Naive thymus-derived CD4-positive, alpha-beta T cell (primary cell): Measurements from ENCODE around the gene LRRC53. TPM values are rescaled to one million over a fixed set of nuclear protein-coding genes. Genes with fewer than 3 reads are reported as not detected.

Experiments used
- ATAC-seq: fragments of 150-1000 bp; cut with Tn5 transposase; 2 replicates; pipeline ENCODE4 v1.10.0; 2021; ENCODE audit warnings: mild to moderate bottlenecking, moderate library complexity
- CTCF ChIA-PET: fragments of 350-600 bp; sonication (Branson Sonifier 250); formaldehyde crosslinking; loops from one replicate; lab custom pipeline; 2021; ENCODE audit warnings: antibody characterized with exemption; lab: Charles Lee
- POLR2A ChIA-PET: fragments of 350-600 bp; sonication (Branson Sonifier 250); formaldehyde crosslinking; loops from one replicate; lab custom pipeline; 2021; ENCODE audit warnings: antibody characterized with exemption, inconsistent platforms; lab: Charles Lee
- DNase-seq, 9 donors: peaks; one replicate each; pipeline versions ENCODE4 v3.0.0 to v3.0.0-alpha.2; 2020 to 2022; ENCODE audit warnings: mixed read lengths in 1 of 9
- H3K27ac ChIP-seq: one replicate; pipeline ENCODE4 v1.7.0; 2013; ENCODE audit warnings: mild to moderate bottlenecking, low read depth, low read length, moderate library complexity
- H3K27me3 ChIP-seq, 2 donors: one replicate each; pipeline ENCODE4 v1.7.0; 2013; ENCODE audit warnings: low read length in 2 of 2, mild to moderate bottlenecking in 2 of 2, moderate library complexity in 2 of 2; ENCODE audit not compliant: control insufficient read depth in 2 of 2, insufficient read depth in 2 of 2
- H3K36me3 ChIP-seq, 3 experiments: 1 replicate in 2 of 3; 2 replicates in 1 of 3; pipeline ENCODE4 v1.7.0; 2013; ENCODE audit warnings: low read length in 3 of 3, mild to moderate bottlenecking in 3 of 3, moderate library complexity in 1 of 3; ENCODE audit not compliant: insufficient read depth in 3 of 3, control insufficient read depth in 2 of 3
- H3K4me1 ChIP-seq, 2 donors: one replicate each; pipeline ENCODE4 v1.7.0; 2013; ENCODE audit warnings: low read length in 2 of 2, mild to moderate bottlenecking in 2 of 2, moderate library complexity in 1 of 2; ENCODE audit not compliant: control insufficient read depth in 2 of 2, insufficient read depth in 2 of 2
- H3K4me3 ChIP-seq: 2 replicates; pipeline ENCODE4 v1.7.0; 2013; ENCODE audit warnings: mild to moderate bottlenecking, low read length
- H3K9me3 ChIP-seq, 3 experiments: 1 replicate in 2 of 3; 2 replicates in 1 of 3; pipeline ENCODE4 v1.7.0; 2013; ENCODE audit warnings: low read length in 3 of 3; ENCODE audit not compliant: control insufficient read depth in 2 of 3
- H3K27ac Mint-ChIP-seq, 9 donors: one replicate each; pipeline ENCODE4 v1.8.0; 2020 to 2022; ENCODE audit warnings: mixed read lengths in 9 of 9, mild to moderate bottlenecking in 8 of 9, moderate library complexity in 5 of 9, inconsistent platforms in 2 of 9
- H3K27me3 Mint-ChIP-seq, 5 donors: one replicate each; pipeline ENCODE4 v1.8.0; 2021 to 2022; ENCODE audit warnings: mixed read lengths in 5 of 5, mild to moderate bottlenecking in 1 of 5
- H3K36me3 Mint-ChIP-seq, 5 donors: one replicate each; pipeline ENCODE4 v1.8.0; 2020 to 2022; ENCODE audit warnings: mixed read lengths in 5 of 5, mild to moderate bottlenecking in 3 of 5, inconsistent platforms in 1 of 5
- H3K4me1 Mint-ChIP-seq, 7 donors: one replicate each; pipeline ENCODE4 v1.8.0; 2020 to 2022; ENCODE audit warnings: mixed read lengths in 7 of 7, mild to moderate bottlenecking in 3 of 7, inconsistent platforms in 1 of 7
- H3K4me3 Mint-ChIP-seq, 10 donors: one replicate each; pipeline ENCODE4 v1.8.0; 2020 to 2022; ENCODE audit warnings: mild to moderate bottlenecking in 10 of 10, mixed read lengths in 10 of 10, moderate library complexity in 6 of 10, inconsistent platforms in 2 of 10
- H3K9me3 Mint-ChIP-seq, 11 donors: one replicate each; pipeline ENCODE4 v1.8.0; 2020 to 2022; ENCODE audit warnings: mixed read lengths in 11 of 11, mild to moderate bottlenecking in 4 of 11, inconsistent platforms in 1 of 11, moderate library complexity in 1 of 11
- intact Hi-C, 2 donors: fragments of 100-400 bp; cut with micrococcal nuclease; formaldehyde crosslinking; loops; one replicate each; pipeline ENCODE4 v1.15.1; 2023
- polyA plus RNA-seq, 2 donors: library from polyadenylated mRNA; unstranded; fragments of 300-500 nt; fragmentation: Illumina TruSeq; gene quantifications; one replicate each; pipeline ENCODE4 v1.2.3, GENCODE V29; 2021
- total RNA-seq, 6 experiments: library from RNA in 5 of 6; stranded (reverse) in 5 of 6; gene quantifications; 1 replicate in 5 of 6; 2 replicates in 1 of 6; pipeline ENCODE4 v1.2.3 and lab custom pipeline; 2021 to 2026

The LRRC53 gene
- total and polyA plus RNA-seq, 7 experiments from 2014 or later = not detected

GRCh38 chr1:74502432-74502831 is 10.0 kb downstream of the LRRC53 start:
- Mint-ChIP-seq H3K4me1 (peaks cover 0 to 4% (median 0%) of the 10 kb centered on the region in 7 donors), H3K36me3 (no peaks in the 10 kb centered on the region), H3K9me3 (peaks cover 0 to under 1% (median 0%) of the 10 kb centered on the region in 11 donors), H3K27me3 (peaks cover 0 to 4% (median 0%) of the 10 kb centered on the region in 5 donors), H3K27ac (no peak overlapping the region), H3K4me3 (no peak overlapping the region)
- CTCF ChIA-PET = no interaction called here
- H3K27me3 ChIP-seq = no peaks in the 10 kb centered on the region
- DNase-seq (no peak), ATAC-seq (no peak)
- no peaks in the 10 kb centered on the region for H3K9me3 ChIP-seq
- POLR2A ChIA-PET = no interaction called here
- intact Hi-C loops = no loop called here
- H3K4me3 ChIP-seq = no peak overlapping the region
- no peaks in the 10 kb centered on the region for H3K4me1 ChIP-seq
- H3K27ac ChIP-seq = no peak overlapping the region
- no peaks in the 10 kb centered on the region for H3K36me3 ChIP-seq

GRCh38 chr1:74498901-74499300 is 13.5 kb downstream of the LRRC53 start:
- ChIA-PET CTCF (no interaction called here), POLR2A (no interaction called here)
- H3K4me3 ChIP-seq = no peak overlapping the region
- H3K27me3 ChIP-seq = no peaks in the 10 kb centered on the region
- no peak overlapping the region for H3K4me3 Mint-ChIP-seq
- H3K9me3 ChIP-seq = no peaks in the 10 kb centered on the region
- no peaks in the 10 kb centered on the region for H3K4me1 Mint-ChIP-seq
- H3K9me3 Mint-ChIP-seq = peaks cover 0 to 4% (median 0%) of the 10 kb centered on the region in 11 donors
- H3K4me1 ChIP-seq = no peaks in the 10 kb centered on the region
- intact Hi-C loops = no loop called here
- ATAC-seq = no peak
- no peak for DNase-seq
- peaks cover 0 to 4% (median 0%) of the 10 kb centered on the region in 5 donors for H3K27me3 Mint-ChIP-seq
- no peak overlapping the region for H3K27ac Mint-ChIP-seq
- no peaks in the 10 kb centered on the region for H3K36me3 Mint-ChIP-seq
- no peak overlapping the region for H3K27ac ChIP-seq
- H3K36me3 ChIP-seq = no peaks in the 10 kb centered on the region

DNA sequence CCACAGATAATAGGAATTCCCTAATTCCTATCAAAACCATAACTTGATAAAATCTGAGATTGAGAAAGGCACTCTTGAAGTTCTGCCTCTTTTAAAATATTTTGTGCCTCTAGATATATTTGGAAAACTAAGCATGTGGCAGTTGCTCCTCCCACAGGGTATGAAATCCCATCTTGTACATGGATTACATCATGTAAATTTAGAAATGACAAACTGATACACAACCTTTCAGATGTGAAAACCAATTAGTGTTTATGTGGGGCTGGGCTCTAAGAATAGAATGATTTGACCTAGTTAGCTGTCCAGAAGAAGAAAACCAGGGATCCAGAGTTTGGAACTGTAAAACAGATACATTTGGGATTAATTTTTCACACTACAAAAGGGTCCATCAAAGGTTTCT is 15.7 kb downstream of the LRRC53 start:
- H3K36me3 ChIP-seq = no peaks in the 10 kb centered on the region
- ChIA-PET CTCF (no interaction called here), POLR2A (no interaction called here)
- Mint-ChIP-seq H3K9me3 (peaks cover 0 to 4% (median 0%) of the 10 kb centered on the region in 11 donors), H3K27ac (no peak overlapping the region), H3K27me3 (no peaks in the 10 kb centered on the region), H3K4me1 (no peaks in the 10 kb centered on the region), H3K4me3 (no peak overlapping the region), H3K36me3 (no peaks in the 10 kb centered on the region)
- H3K9me3 ChIP-seq = no peaks in the 10 kb centered on the region
- ATAC-seq (no peak), DNase-seq (no peak)
- no peaks in the 10 kb centered on the region for H3K4me1 ChIP-seq
- no peak overlapping the region for H3K27ac ChIP-seq
- H3K4me3 ChIP-seq = no peak overlapping the region
- intact Hi-C loops = no loop called here
- H3K27me3 ChIP-seq = no peaks in the 10 kb centered on the region

DNA sequence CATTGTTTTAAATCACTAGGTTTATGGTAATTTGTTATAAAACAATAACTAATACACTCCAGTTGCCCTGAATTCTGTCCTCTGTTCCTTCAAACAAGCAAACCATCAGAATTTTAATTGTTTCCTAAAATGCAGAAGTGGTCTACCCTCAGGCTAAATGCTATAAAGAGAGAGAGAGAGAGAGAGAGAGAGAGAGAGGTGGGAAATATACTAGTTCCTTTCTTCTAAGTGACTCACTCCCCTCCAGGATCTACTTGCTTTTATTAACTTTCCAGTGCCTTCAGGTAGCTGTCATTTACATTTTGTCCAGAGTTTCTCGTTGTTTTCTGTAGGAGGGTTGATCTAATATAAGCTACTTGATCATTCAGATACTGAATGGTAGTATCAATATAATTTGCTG is 26.4 kb downstream of the LRRC53 start:
- H3K4me1 ChIP-seq = no peaks in the 10 kb centered on the region
- no peaks in the 10 kb centered on the region for H3K4me1 Mint-ChIP-seq
- H3K27me3 ChIP-seq = no peaks in the 10 kb centered on the region
- H3K9me3 ChIP-seq = no peaks in the 10 kb centered on the region
- ATAC-seq (no peak), DNase-seq (no peak)
- H3K36me3 ChIP-seq = no peaks in the 10 kb centered on the region
- H3K36me3 Mint-ChIP-seq = no peaks in the 10 kb centered on the region
- no peaks in the 10 kb centered on the region for H3K9me3 Mint-ChIP-seq
- intact Hi-C loops = no loop called here
- peaks cover 0 to 14% (median 0%) of the 10 kb centered on the region in 5 donors for H3K27me3 Mint-ChIP-seq
- no peak overlapping the region for H3K27ac Mint-ChIP-seq
- H3K4me3 Mint-ChIP-seq = no peak overlapping the region
- H3K27ac ChIP-seq = no peak overlapping the region
- ChIA-PET POLR2A (interaction anchor here (0.7 kb wide), 1 partner anchor 66 kb away, joined by 4 read pairs; no protein-coding TSS in a partner anchor), CTCF (no interaction called here)
- no peak overlapping the region for H3K4me3 ChIP-seq

DNA sequence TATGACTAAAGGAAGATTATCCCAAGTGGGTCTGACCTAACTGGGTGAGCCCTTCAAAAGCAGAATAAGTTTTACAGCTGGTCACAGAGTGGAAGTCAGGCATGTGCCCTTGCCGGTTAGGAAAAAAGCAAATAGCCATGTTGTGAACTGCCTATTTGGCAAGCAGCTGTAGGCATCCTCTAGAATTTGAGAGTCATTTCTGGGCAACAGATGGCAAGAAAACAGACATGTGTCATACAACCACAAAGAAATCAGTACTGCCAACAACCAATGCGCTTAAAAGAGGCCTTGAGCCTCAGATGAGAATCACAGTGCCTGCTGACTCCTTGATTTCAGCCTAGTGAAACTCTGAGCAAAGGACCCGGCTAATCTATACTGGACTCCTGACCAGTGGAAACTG is 26.8 kb downstream of the LRRC53 start:
- no peaks in the 10 kb centered on the region for H3K4me1 ChIP-seq
- H3K27me3 ChIP-seq = no peaks in the 10 kb centered on the region
- intact Hi-C loops = no loop called here
- H3K9me3 ChIP-seq = no peaks in the 10 kb centered on the region
- ATAC-seq (no peak), DNase-seq (no peak)
- Mint-ChIP-seq H3K9me3 (no peaks in the 10 kb centered on the region), H3K27ac (no peak overlapping the region), H3K4me1 (no peaks in the 10 kb centered on the region), H3K4me3 (no peak overlapping the region), H3K27me3 (peaks cover 0 to 12% (median 0%) of the 10 kb centered on the region in 5 donors), H3K36me3 (no peaks in the 10 kb centered on the region)
- ChIA-PET CTCF (no interaction called here), POLR2A (no interaction called here)
- H3K36me3 ChIP-seq = no peaks in the 10 kb centered on the region
- H3K4me3 ChIP-seq = no peak overlapping the region
- H3K27ac ChIP-seq = no peak overlapping the region

DNA sequence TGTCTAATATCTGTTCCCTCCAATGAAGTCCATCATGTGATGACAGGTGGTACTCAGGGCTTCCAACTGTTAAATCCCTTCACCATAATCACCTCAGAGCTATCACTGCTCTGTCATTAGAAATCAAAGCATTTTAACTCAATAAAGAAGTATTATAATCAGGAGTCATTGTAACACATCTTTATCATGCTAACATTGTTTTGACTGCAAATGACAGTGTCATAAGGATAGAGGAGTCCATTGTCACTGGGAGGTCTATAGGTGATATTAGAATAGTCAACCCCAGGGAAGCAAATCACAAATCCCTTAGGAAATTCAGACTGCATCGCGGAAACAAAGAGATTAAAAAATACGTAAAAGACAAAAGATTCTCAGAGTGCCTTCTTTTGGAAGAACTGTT is 30.8 kb downstream of the LRRC53 start:
- Mint-ChIP-seq H3K27me3 (peaks cover 0 to 22% (median 0%) of the 10 kb centered on the region in 5 donors), H3K4me3 (no peak overlapping the region), H3K4me1 (no peaks in the 10 kb centered on the region), H3K9me3 (no peaks in the 10 kb centered on the region), H3K36me3 (no peaks in the 10 kb centered on the region), H3K27ac (no peak overlapping the region)
- Histone ChIP-seq H3K27me3 (no peaks in the 10 kb centered on the region), H3K9me3 (no peaks in the 10 kb centered on the region), H3K4me1 (no peaks in the 10 kb centered on the region), H3K4me3 (no peak overlapping the region), H3K27ac (no peak overlapping the region), H3K36me3 (no peaks in the 10 kb centered on the region)
- DNase-seq = no peak
- ATAC-seq = no peak
- ChIA-PET CTCF (no interaction called here), POLR2A (no interaction called here)
- intact Hi-C loops = no loop called here

DNA sequence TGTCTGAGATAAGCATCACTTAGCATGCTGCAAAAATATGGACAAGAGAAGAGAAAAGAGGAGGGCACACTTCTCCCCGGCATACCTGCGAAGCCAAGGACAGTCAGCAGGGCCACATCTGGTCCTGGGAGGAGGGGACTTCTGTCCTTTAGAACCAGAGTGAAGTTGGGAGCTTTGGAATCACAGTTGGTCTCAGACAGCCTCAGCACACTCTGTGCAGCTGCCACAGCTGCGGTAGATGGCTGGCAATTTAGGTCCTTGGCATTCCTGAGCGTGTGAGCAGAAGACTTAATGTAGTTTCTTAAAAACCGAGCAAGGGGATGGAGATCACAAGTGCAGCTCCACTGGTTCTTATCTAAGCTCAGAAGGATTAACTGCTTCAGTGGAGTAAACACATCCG is 32.3 kb downstream of the LRRC53 start:
- Histone ChIP-seq H3K4me1 (no peaks in the 10 kb centered on the region), H3K4me3 (no peak overlapping the region), H3K36me3 (no peaks in the 10 kb centered on the region), H3K27ac (no peak overlapping the region), H3K27me3 (no peaks in the 10 kb centered on the region), H3K9me3 (no peaks in the 10 kb centered on the region)
- no peak overlapping the region for H3K4me3 Mint-ChIP-seq
- no peaks in the 10 kb centered on the region for H3K4me1 Mint-ChIP-seq
- H3K27ac Mint-ChIP-seq = no peak overlapping the region
- no peak for DNase-seq
- H3K36me3 Mint-ChIP-seq = no peaks in the 10 kb centered on the region
- intact Hi-C loops = no loop called here
- no peak for ATAC-seq
- CTCF ChIA-PET = no interaction called here
- peaks cover 0 to 21% (median 5%) of the 10 kb centered on the region in 5 donors for H3K27me3 Mint-ChIP-seq
- H3K9me3 Mint-ChIP-seq = no peaks in the 10 kb centered on the region
- POLR2A ChIA-PET = no interaction called here
